HG02610 (cell line): Measurements from ENCODE around the gene ABCC3.

Experiments
- ATAC-seq: cut with Tn5 transposase; IDR thresholded peaks from one replicate; pipeline ENCODE4 v1.9.1; 2021; ENCODE audit warnings: mild to moderate bottlenecking, moderate library complexity; ENCODE audit not compliant: unreplicated experiment

The ABCC3 gene

GRCh38 chr17:50627782-50628601, 6.7 kb upstream of the ABCC3 start:
- no peak for ATAC-seq

GRCh38 chr17:50629902-50630301, 4.8 kb upstream of the ABCC3 start:
- no peak for ATAC-seq

GRCh38 chr17:50630524-50631194, 4.0 kb upstream of the ABCC3 start:
- no peak for ATAC-seq

- no peak for ATAC-seq
Observed at GRCh38 chr17:50631195-50631907, 3.3 kb upstream of the ABCC3 start.

- no peak for ATAC-seq
Observed at GRCh38 chr17:50631908-50632571, 2.6 kb upstream of the ABCC3 start.

GRCh38 chr17:50632637-50633036, 2.0 kb upstream of the ABCC3 start:
- no peak for ATAC-seq

- ATAC-seq, result no peak
Observed at GRCh38 chr17:50633683-50634082, 998 bp upstream of the ABCC3 start.

GRCh38 chr17:50634915-50635731, 442 bp downstream of the ABCC3 start:
- no peak for ATAC-seq

GRCh38 chr17:50635732-50635981, 976 bp downstream of the ABCC3 start:
- no peak for ATAC-seq

- ATAC-seq, result no peak
Observed at GRCh38 chr17:50635982-50636803, 1.5 kb downstream of the ABCC3 start.

- ATAC-seq, result no peak
Observed at GRCh38 chr17:50636804-50637195, 2.1 kb downstream of the ABCC3 start.

- ATAC-seq, result no peak
Observed at GRCh38 chr17:50637829-50638605, 3.3 kb downstream of the ABCC3 start.

GRCh38 chr17:50638606-50638965, 3.9 kb downstream of the ABCC3 start:
- ATAC-seq, result no peak

GRCh38 chr17:50638966-50639713, 4.5 kb downstream of the ABCC3 start:
- ATAC-seq, result no peak

- no peak for ATAC-seq
Observed at GRCh38 chr17:50640686-50641351, 6.1 kb downstream of the ABCC3 start.

- no peak for ATAC-seq
Observed at GRCh38 chr17:50641357-50641756, 6.7 kb downstream of the ABCC3 start.

- ATAC-seq, result no peak
Observed at GRCh38 chr17:50642071-50642721, 7.5 kb downstream of the ABCC3 start.
